ENCODE measurements around the gene KLHL14. TPM values are rescaled to one million over a fixed set of nuclear protein-coding genes. Genes with fewer than 3 reads are reported as not detected.

Gene KLHL14
- total RNA-seq, 1 donor from 2014 or later: not detected

- DNase-seq (ENCODE audit: low spot score): no peak
- Mint-ChIP-seq H3K4me1 (ENCODE audit: low read depth) (no peaks in the 10 kb centered on the region), H3K9me3 (ENCODE audit: low read depth) (no peaks in the 10 kb centered on the region), H3K36me3 (ENCODE audit: low read depth) (no peaks in the 10 kb centered on the region), H3K27ac (ENCODE audit: unreplicated experiment) (no peak overlapping the region), H3K27me3 (ENCODE audit: low read depth) (peaks cover 36% of the 10 kb centered on the region), H3K4me3 (ENCODE audit: unreplicated experiment) (no peak overlapping the region)
- TF ChIP-seq CTCF (IDR thresholded peaks at IDR 0.05): no peak
Observed at GRCh38 chr18:32750328-32750727, 22.5 kb downstream of the KLHL14 start.

- no peak for DNase-seq (ENCODE audit: low spot score)
- Mint-ChIP-seq H3K27me3 (ENCODE audit: low read depth) (peaks cover 32% of the 10 kb centered on the region), H3K36me3 (ENCODE audit: low read depth) (no peaks in the 10 kb centered on the region), H3K4me3 (ENCODE audit: unreplicated experiment) (no peak overlapping the region), H3K4me1 (ENCODE audit: low read depth) (no peaks in the 10 kb centered on the region), H3K27ac (ENCODE audit: unreplicated experiment) (no peak overlapping the region), H3K9me3 (ENCODE audit: low read depth) (no peaks in the 10 kb centered on the region)
- no peak for TF ChIP-seq CTCF (IDR thresholded peaks at IDR 0.05)
Observed at GRCh38 chr18:32749809-32750208, 23.0 kb downstream of the KLHL14 start.

GRCh38 chr18:32742579-32742978, 30.2 kb downstream of the KLHL14 start:
- Mint-ChIP-seq H3K9me3 (ENCODE audit: low read depth) (no peaks in the 10 kb centered on the region), H3K4me1 (ENCODE audit: low read depth) (no peaks in the 10 kb centered on the region), H3K27ac (ENCODE audit: unreplicated experiment) (no peak overlapping the region), H3K4me3 (ENCODE audit: unreplicated experiment) (no peak overlapping the region), H3K36me3 (ENCODE audit: low read depth) (no peaks in the 10 kb centered on the region), H3K27me3 (ENCODE audit: low read depth) (peaks cover 12% of the 10 kb centered on the region)
- no peak for TF ChIP-seq CTCF (IDR thresholded peaks at IDR 0.05)
- DNase-seq (ENCODE audit: low spot score): no peak

GRCh38 chr18:32735781-32736180, 37.0 kb downstream of the KLHL14 start:
- no peak for DNase-seq (ENCODE audit: low spot score)
- TF ChIP-seq CTCF (IDR thresholded peaks at IDR 0.05): no peak

GRCh38 chr18:32734442-32734841, 38.4 kb downstream of the KLHL14 start:
- Mint-ChIP-seq H3K4me1 (ENCODE audit: low read depth) (peaks cover 9% of the 10 kb centered on the region), H3K9me3 (ENCODE audit: low read depth) (peaks cover 6% of the 10 kb centered on the region), H3K27me3 (ENCODE audit: low read depth) (peaks cover 5% of the 10 kb centered on the region), H3K27ac (ENCODE audit: unreplicated experiment) (no peak overlapping the region), H3K4me3 (ENCODE audit: unreplicated experiment) (no peak overlapping the region), H3K36me3 (ENCODE audit: low read depth) (no peaks in the 10 kb centered on the region)
- DNase-seq (ENCODE audit: low spot score): no peak
- no peak for TF ChIP-seq CTCF (IDR thresholded peaks at IDR 0.05)

More at GRCh38 chr18:32735781-32736180, 37.0 kb downstream of the KLHL14 start:
- Mint-ChIP-seq H3K36me3 (ENCODE audit: low read depth) (no peaks in the 10 kb centered on the region), H3K27ac (ENCODE audit: unreplicated experiment) (no peak overlapping the region), H3K9me3 (ENCODE audit: low read depth) (peaks cover 6% of the 10 kb centered on the region), H3K4me3 (ENCODE audit: unreplicated experiment) (no peak overlapping the region), H3K27me3 (ENCODE audit: low read depth) (peaks cover 7% of the 10 kb centered on the region), H3K4me1 (ENCODE audit: low read depth) (peaks cover 2% of the 10 kb centered on the region)

All from chondrocyte (in vitro differentiated cells).